Activated T-cell treated with anti-CD3 and anti-CD28 coated beads, Interleukin-2, amount 50 U/mL, for 24 hours (primary cell): ENCODE results near the gene GNAI1.

Experiments
- DNase-seq: peaks from one replicate; pipeline ENCODE4 v3.0.0-alpha.2; 2020
- H3K27ac Mint-ChIP-seq: 2 replicates; pipeline ENCODE4 v1.8.0; 2020; ENCODE audit warnings: mild to moderate bottlenecking, mixed read lengths
- H3K27me3 Mint-ChIP-seq: 2 replicates; pipeline ENCODE4 v1.8.0; 2020; ENCODE audit warnings: mixed read lengths
- H3K36me3 Mint-ChIP-seq: 2 replicates; pipeline ENCODE4 v1.8.0; 2020; ENCODE audit warnings: low read depth, mixed read lengths
- H3K4me1 Mint-ChIP-seq: 2 replicates; pipeline ENCODE4 v1.8.0; 2020; ENCODE audit warnings: low read depth, mixed read lengths
- H3K4me3 Mint-ChIP-seq: 2 replicates; pipeline ENCODE4 v1.8.0; 2020; ENCODE audit warnings: mild to moderate bottlenecking, moderate library complexity, mixed read lengths
- H3K9me3 Mint-ChIP-seq: 2 replicates; pipeline ENCODE4 v1.8.0; 2020; ENCODE audit warnings: mixed read lengths

Gene GNAI1

DNA sequence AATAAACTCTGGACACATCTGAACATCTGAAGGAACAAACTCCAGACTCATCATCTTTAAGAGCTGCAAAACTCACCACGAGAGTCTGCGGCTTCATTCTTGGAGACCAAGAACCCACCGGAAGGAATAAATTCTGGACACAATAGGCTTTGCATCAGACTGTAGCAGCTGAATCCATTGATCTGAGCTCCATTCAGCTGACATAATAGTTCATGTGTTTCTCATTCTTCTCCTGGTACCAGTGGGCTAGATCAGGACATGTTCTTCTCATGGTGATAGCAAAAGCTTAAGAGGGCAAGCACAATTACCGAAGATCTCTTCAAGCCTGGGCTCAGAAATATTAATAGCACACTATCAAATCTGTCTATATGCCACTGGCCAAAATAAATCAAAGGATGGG lies 20.5 kb upstream of the GNAI1 start:
- Mint-ChIP-seq H3K4me1 (no peaks in the 10 kb centered on the region), H3K27ac (no peak overlapping the region), H3K4me3 (no peak overlapping the region), H3K9me3 (no peaks in the 10 kb centered on the region), H3K27me3 (no peaks in the 10 kb centered on the region), H3K36me3 (no peaks in the 10 kb centered on the region)
- no peak for DNase-seq

DNA sequence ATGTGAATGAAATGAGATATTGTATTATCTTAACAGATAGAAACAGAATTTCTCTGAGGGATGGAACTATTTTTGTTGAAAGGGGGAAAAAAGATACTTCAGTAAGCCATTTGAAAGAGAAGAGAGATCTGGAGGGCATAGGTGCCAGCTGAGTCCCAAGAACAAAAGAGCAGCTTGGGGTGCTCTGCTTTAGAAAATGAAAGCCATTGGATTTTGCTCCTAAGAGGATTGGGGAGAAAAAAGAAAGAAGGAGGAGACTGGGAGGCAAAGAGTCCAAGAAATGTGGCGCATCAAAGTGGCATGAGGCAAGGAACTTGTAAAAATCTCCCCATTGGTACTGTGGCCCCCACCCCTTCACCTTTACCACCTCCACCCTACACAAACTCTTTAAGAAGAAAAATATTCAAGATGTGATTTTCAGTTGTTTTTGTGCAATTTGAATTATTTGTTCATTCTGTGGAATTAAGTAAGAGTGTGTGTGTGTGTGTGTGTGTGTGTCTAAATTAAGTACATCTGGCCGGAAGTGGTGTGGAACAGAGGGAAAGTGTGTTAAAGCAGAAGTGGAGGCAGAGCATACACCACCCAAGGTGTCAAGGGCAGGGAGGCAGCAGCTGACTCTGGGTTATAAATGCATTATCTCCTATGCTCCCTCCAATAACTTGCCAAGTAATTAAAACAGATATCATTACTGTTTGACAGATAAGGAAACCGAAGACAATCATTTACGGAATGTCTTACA lies 9.9 kb upstream of the GNAI1 start:
- Mint-ChIP-seq H3K4me3 (no peak overlapping the region), H3K4me1 (peaks cover 2% of the 10 kb centered on the region), H3K27ac (no peak overlapping the region)

DNA sequence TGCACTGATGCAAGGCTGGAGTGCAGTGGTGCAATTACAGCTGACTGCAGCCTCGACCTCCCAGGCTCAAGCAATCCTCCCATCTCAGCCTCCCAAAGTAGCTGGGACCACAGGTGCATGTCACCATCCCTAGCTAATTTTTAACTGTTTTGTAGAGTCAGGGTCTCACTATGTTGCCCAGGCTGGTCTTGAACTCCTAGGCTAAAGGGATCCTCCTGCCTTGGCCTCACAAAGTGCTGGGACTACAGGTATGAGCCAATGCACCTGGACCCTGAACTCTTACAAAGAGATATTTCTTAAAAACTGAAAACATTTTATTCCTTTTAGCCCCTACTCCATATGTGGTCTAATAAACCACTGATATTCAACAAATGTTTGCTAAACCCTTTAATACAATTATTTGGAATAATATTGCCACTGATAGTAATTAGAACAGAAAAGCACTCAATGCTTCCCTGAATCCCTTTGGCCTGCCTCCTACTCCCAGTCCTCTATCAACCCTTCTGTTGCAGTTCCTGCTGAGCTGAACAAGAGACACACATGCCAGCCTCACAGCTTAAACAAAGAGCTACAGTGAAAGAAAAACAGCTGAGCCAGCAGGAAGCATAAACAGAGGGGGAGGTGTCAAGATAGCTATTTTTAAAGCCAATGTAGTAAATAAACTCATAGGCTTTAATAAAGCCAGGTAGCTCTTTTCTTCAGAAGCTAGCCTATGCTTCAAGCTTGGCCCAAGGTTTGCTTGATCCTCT lies 7.0 kb upstream of the GNAI1 start:
- no peaks in the 10 kb centered on the region for H3K36me3 Mint-ChIP-seq
- H3K27me3 Mint-ChIP-seq: peaks cover 4% of the 10 kb centered on the region
- H3K4me1 Mint-ChIP-seq: peaks cover 2% of the 10 kb centered on the region
- DNase-seq: no peak
- H3K9me3 Mint-ChIP-seq: no peaks in the 10 kb centered on the region
- no peak overlapping the region for H3K4me3 Mint-ChIP-seq
- no peak overlapping the region for H3K27ac Mint-ChIP-seq

More for the DNA sequence above, 9.9 kb upstream of the GNAI1 start:
- Mint-ChIP-seq H3K27me3 (no peaks in the 10 kb centered on the region), H3K36me3 (no peaks in the 10 kb centered on the region), H3K9me3 (no peaks in the 10 kb centered on the region)
- DNase-seq: no peak

DNA sequence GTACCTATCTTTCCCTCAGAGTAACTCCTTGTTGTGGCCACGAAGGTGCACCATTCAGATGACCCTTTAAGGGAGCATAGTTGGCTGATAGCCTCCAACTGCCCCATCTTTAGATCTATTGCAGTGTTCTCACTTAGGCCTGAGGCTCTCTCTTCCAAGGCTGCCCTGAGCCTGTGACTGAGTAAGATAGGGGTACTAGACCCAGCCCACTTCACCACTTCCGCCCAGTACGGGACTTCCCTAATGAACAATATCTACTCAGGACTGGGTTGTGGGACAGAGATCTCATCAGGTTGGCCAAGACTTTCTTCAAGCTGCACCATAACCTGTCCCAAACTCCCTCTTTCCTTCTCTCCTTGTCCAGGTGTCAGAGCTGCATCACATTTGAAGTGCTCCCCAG lies 5.7 kb upstream of the GNAI1 start:
- Mint-ChIP-seq H3K4me3 (no peak overlapping the region), H3K27ac (no peak overlapping the region), H3K9me3 (no peaks in the 10 kb centered on the region), H3K36me3 (no peaks in the 10 kb centered on the region), H3K4me1 (peaks cover 8% of the 10 kb centered on the region), H3K27me3 (peaks cover 15% of the 10 kb centered on the region)
- DNase-seq: no peak

DNA sequence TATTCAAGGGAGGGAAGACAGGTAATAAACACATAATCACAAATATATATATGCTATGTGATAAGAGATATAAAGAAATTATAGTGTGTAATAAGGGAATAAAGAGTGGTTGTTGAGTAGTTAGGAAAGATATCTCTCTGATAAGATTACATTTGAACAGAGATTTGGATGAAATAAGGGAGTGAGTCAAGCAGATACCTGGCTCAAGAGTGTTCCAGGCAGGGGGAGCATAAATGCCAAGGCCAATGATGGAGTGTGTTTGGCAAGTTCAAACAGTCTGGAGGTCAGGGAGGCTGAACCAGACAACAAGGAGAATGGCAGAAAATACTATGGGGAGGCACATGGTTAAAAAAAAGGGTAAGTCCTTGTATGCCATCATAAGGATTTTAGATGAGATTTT lies 4.8 kb upstream of the GNAI1 start:
- peaks cover 20% of the 10 kb centered on the region for H3K27me3 Mint-ChIP-seq
- no peak overlapping the region for H3K27ac Mint-ChIP-seq
- H3K36me3 Mint-ChIP-seq: no peaks in the 10 kb centered on the region
- H3K4me3 Mint-ChIP-seq: no peak overlapping the region
- no peaks in the 10 kb centered on the region for H3K9me3 Mint-ChIP-seq
- no peak for DNase-seq
- peaks cover 12% of the 10 kb centered on the region for H3K4me1 Mint-ChIP-seq

DNA sequence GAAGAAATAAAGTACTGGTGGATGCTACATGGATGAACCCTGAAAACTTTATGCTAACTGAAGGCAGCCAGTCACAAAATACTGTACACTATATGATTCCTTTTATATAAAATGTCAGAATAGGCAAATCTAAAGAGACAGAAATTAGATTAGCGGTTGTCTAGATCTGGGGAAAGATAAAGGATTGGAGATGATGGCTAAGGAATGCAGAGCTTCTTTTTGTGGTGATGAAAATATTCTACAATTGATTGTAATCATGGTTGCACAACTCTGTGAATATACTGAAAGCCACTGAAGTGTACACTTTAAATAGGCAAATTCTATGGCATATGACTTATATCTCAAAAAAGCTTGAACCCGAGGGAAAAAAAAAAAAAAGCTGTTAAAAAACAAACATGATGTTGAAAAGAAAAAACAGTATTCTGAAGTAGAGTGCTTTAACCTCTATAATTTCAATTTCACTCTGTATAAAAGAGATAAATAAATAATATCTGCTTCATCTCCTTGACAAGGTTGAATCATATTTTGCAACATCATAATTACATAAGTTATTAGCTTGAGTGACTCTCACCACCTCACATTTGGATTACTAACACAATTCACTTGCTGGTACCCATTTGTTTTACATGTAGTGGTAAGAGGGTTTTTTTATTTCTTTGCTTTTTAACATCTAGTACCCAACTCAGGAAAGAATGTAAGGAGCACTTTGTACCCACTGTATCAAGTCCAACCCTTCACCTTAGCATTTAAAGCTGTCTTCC lies 2.8 kb upstream of the GNAI1 start:
- Mint-ChIP-seq H3K27me3 (peaks cover 28% of the 10 kb centered on the region), H3K4me1 (peaks cover 22% of the 10 kb centered on the region), H3K9me3 (no peaks in the 10 kb centered on the region), H3K27ac (no peak overlapping the region), H3K4me3 (no peak overlapping the region), H3K36me3 (no peaks in the 10 kb centered on the region)
- no peak for DNase-seq

DNA sequence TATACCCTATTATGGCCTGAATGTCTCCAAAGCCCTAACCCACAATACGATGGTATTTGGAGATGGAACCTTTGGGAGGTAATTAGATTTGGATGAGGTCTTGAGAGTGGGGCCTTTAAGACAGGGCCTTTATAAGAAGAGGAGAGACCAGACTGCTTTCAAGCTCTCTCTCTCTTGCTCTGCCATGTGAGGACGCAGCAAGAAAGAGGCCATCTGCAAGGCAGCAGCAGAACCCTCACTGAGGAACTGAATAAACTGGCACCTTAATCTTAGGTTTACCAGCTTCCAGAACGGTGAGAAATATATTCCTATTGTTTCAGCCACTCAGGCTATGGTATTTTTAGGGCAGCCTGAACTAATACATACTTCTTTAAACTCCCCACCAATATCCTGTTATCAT lies 2.0 kb upstream of the GNAI1 start:
- peaks cover under 1% of the 10 kb centered on the region for H3K9me3 Mint-ChIP-seq
- H3K4me3 Mint-ChIP-seq: no peak overlapping the region
- peaks cover 31% of the 10 kb centered on the region for H3K27me3 Mint-ChIP-seq
- no peaks in the 10 kb centered on the region for H3K36me3 Mint-ChIP-seq
- no peak overlapping the region for H3K27ac Mint-ChIP-seq
- DNase-seq: no peak
- H3K4me1 Mint-ChIP-seq: peaks cover 25% of the 10 kb centered on the region

DNA sequence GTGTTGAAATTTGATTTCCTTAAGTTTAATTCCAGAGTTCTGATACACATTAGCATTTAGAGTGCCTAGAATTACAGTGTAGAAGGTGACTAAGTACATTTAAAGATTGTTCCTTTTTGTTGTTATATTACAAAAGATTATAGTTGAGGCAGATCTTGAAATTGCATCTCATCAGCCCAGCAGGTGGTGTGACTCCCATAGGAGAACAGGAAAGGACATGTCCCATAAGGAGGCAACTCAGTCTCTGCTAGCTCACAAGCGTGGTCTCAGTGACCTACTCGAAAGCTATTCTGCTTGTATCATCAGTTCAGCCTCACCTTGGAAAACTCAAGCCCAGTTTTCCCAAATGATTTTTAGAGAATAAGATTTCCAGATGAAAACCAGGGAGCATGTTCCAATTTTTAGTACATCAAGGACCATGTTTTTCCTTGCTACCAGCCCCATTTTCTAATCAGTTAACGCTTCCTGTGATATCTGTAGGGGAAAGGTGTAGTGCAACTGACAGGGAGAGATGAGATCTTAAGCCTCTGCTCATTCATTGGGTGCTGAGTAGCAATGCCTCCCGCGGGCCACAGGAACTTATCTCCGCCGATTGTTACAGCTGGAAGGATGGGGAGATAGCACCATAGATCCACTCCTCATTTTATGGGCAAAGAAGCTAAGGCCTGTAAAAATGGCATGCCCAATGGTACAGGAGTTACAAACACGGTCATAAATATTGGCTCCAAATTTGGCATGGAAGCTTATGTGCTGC lies 1.1 kb upstream of the GNAI1 start:
- Mint-ChIP-seq H3K9me3 (peaks cover 3% of the 10 kb centered on the region), H3K27ac (peak overlapping the region; percentile 22), H3K4me3 (peak overlapping the region; percentile 74), H3K4me1 (peaks cover 31% of the 10 kb centered on the region), H3K36me3 (no peaks in the 10 kb centered on the region), H3K27me3 (peaks cover 35% of the 10 kb centered on the region)
- no peak for DNase-seq

DNA sequence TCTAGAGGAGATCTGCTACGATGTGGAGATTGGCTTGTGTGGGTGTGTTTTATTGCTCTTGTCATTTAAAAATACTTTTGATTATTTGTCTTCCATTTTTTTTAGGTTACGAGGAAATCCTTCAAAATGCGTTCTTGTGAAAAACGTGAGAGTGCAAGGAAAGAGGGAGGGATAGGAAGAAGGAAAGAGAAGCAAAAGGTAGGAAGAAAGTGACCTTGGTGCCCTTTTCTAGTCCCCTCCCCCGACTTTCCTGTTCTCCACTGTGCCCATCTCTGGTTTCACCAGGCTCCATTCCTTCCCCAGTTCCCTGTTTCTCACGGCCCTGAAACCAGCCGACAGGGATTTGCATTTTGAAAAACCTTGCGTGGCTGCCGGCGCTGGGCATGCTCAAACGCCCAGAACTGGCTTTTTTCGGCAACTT lies 506 bp upstream of the GNAI1 start:
- peaks cover 3% of the 10 kb centered on the region for H3K9me3 Mint-ChIP-seq
- DNase-seq: no peak
- no peaks in the 10 kb centered on the region for H3K36me3 Mint-ChIP-seq
- H3K27ac Mint-ChIP-seq: peak overlapping the region; percentile 60
- peaks cover 40% of the 10 kb centered on the region for H3K27me3 Mint-ChIP-seq
- H3K4me3 Mint-ChIP-seq: peak overlapping the region; percentile 74
- H3K4me1 Mint-ChIP-seq: peaks cover 37% of the 10 kb centered on the region

DNA sequence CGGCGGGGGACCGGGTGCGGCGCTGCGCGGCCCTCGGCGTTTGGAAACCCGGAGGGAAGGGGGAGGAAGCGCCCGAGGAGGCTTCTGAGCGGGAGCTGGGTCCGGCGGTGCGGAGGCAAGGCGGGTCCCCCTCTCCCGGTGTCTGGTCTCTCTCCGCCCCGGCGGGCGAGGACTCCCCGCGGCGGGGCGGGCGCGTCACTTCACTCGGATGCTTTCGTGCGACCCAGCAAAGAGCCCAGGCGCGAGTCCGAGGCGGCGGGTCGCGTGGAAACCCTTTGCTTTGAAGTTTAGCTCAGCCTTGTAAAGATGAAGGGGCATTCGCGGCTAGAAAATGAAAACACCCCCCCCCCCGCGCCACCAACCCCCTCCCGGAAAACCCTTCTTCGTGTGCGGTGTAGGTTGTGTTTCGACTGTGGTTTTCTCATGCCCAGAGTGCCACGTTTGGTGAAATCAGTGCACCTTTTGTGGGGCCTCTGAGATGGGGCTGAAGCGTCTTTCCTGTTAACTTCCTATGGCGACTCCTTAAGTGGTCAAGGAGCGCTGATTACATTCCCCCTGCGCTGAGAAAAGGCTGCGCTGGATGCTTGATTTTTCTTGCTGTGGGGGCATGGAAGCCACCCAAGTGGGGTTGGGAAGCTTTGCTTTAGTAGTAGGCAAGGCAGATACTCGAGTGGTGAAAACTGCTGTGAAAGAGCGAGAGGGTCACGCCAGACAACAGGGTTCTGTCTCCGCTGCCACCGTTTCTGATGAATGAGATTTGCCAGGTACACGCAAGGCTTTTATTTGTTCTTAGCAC lies 876 bp downstream of the GNAI1 start:
- Mint-ChIP-seq H3K27me3 (peaks cover 41% of the 10 kb centered on the region), H3K9me3 (peaks cover 5% of the 10 kb centered on the region), H3K4me1 (peaks cover 41% of the 10 kb centered on the region), H3K36me3 (no peaks in the 10 kb centered on the region), H3K27ac (peak overlapping the region; percentile 89), H3K4me3 (peak overlapping the region; percentile 78)
- peak; percentile 50 for DNase-seq

DNA sequence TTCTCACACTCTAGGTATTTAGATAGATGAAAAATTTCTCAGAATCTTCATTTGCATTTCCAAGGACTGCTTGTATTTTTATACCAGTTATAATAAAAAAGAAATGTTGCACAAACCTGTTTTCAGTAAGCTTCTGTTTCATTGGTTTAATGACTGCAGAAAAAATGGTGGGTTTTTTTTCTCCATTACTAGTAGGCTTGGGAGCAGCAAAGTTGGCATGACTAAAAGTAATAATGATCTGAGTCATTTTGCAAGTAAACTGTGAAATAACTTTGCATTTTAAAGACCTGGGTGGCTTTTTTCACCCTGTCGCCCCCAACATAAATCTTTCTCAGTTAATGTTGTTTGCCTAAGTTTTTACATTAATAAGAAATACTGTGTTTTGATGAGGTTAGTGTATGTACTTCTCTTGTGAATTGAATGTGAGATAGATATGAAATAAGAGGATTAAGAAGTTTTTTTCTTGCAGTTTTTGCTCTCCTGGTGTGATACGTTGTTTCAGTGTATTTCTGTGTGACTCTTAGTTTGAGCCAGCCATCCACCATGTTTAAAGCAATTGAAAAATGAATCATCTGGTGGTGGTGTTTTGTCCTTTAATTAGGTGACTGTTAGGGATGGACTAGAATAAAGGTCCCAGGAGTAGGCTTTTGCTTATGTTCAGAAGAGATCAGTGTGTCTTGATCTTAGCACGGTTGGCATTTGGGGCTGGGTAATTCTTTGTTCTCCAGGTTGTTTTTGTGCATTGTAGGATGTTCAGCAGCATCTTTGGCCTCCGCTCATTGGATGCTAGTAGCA lies 1.8 kb downstream of the GNAI1 start:
- no peak for DNase-seq
- H3K27ac Mint-ChIP-seq: peak overlapping the region; percentile 91
- no peaks in the 10 kb centered on the region for H3K36me3 Mint-ChIP-seq
- peaks cover 5% of the 10 kb centered on the region for H3K9me3 Mint-ChIP-seq
- H3K27me3 Mint-ChIP-seq: peaks cover 43% of the 10 kb centered on the region
- peaks cover 43% of the 10 kb centered on the region for H3K4me1 Mint-ChIP-seq
- peak overlapping the region; percentile 78 for H3K4me3 Mint-ChIP-seq

DNA sequence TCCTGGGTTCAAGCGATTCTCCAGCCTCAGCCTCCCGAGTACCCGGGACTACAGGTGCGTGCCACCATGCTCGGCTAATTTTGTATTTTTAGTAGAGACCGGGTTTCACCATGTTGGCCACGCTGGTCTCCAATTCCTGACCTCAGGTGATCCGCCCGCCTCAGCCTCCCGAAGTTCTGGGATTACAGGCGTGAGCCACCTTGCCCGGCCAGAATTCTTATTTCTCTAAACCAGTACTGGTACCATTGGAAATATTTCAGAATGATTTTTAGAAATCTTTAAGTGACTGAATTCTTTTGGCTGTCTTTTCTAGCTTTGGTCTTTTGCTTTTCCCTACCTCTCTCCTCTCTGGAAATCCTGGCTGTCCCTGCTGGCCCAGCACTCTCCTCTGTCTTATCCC lies 2.8 kb downstream of the GNAI1 start:
- peaks cover 43% of the 10 kb centered on the region for H3K4me1 Mint-ChIP-seq
- peaks cover 48% of the 10 kb centered on the region for H3K27me3 Mint-ChIP-seq
- no peak overlapping the region for H3K27ac Mint-ChIP-seq
- no peak for DNase-seq
- H3K36me3 Mint-ChIP-seq: no peaks in the 10 kb centered on the region
- H3K4me3 Mint-ChIP-seq: no peak overlapping the region
- peaks cover 5% of the 10 kb centered on the region for H3K9me3 Mint-ChIP-seq

DNA sequence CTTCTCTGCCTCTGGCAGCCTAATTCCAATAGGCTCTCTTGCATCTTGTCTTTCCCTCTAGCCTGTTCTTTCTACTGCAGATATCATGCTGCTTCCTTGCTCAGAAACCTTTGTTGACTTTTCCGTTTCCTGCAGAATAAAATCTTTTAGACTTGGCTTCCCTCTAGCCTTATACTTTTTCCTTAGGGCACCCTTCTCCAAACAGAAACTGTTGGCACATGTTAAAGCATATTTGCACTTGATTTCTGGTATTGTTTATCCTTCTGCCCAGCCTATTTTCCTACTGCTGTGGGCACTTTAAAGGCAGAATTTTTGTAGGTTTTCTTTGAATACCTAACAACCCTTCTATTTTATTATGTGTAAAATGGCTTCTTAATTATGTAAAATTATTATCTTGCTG lies 4.6 kb downstream of the GNAI1 start:
- H3K36me3 Mint-ChIP-seq: no peaks in the 10 kb centered on the region
- H3K9me3 Mint-ChIP-seq: peaks cover 5% of the 10 kb centered on the region
- peaks cover 37% of the 10 kb centered on the region for H3K4me1 Mint-ChIP-seq
- H3K27me3 Mint-ChIP-seq: peaks cover 34% of the 10 kb centered on the region
- no peak for DNase-seq
- no peak overlapping the region for H3K27ac Mint-ChIP-seq
- no peak overlapping the region for H3K4me3 Mint-ChIP-seq
